Measurements from ENCODE around the gene NRXN3. TPM values are rescaled to one million over a fixed set of nuclear protein-coding genes. Genes with fewer than 3 reads are reported as not detected.

Gene NRXN3
- total and polyA plus RNA-seq, 2 donors (not counting 1 experiment from before 2014, with no cell fraction given), result not detected

DNA sequence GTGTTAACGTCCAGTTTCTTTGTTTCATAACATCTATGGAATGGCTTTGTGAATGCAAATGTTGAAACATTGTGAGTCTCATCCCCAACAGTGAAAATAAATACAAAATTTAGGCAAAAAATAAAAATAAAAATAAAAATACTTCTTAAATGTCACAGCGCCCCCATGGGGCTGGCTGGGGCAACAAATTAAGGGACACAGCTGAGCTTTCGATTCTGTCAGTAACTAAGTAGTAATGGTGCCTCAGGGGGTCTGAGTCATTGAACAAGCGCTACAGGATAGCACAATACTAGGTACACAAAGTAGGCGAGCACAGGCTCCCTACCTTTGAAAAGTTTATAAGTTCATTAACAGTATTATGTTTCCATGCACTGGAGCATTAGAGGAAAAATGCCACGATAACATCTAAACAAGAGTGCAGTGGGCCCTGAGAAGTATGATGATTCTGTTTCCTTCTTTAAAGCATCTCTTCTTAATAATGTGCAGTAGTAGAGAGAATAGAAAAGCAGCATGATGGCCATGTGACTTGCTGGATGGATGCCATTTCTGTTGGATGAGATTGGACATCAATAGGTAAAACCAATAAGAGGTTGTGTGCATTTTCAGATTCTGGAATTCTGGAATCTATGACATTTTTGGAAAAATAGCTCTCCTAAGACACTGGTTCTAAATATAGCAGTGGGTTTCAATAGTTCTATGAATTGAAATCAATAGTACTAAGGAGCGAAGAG, 1374.0 kb downstream of the NRXN3 start:
- H3K27me3 ChIP-seq (replicated peaks in 1 of 4; ENCODE audit: control extremely low read depth in 1 of 4, control insufficient read depth in 3 of 4, insufficient read depth in 4 of 4, low read length in 3 of 4), result no peaks in the 10 kb centered on the region
- Mint-ChIP-seq H3K4me1 (no peaks in the 10 kb centered on the region), H3K9me3 (ENCODE audit: insufficient read depth) (peaks cover 6% of the 10 kb centered on the region), H3K27me3 (no peaks in the 10 kb centered on the region), H3K4me3 (no peak overlapping the region), H3K27ac (no peak overlapping the region)
- ATAC-seq (ENCODE audit: low read depth), result no peak
- no peak overlapping the region for H3K4me3 ChIP-seq (ENCODE audit: control extremely low read depth in 1 of 5, extremely low read depth in 1 of 5, insufficient read depth in 1 of 5, low read depth in 2 of 5, low read length in 4 of 5)
- CTCF ChIA-PET, result no interaction called here
- TF ChIP-seq, protein P1, sequence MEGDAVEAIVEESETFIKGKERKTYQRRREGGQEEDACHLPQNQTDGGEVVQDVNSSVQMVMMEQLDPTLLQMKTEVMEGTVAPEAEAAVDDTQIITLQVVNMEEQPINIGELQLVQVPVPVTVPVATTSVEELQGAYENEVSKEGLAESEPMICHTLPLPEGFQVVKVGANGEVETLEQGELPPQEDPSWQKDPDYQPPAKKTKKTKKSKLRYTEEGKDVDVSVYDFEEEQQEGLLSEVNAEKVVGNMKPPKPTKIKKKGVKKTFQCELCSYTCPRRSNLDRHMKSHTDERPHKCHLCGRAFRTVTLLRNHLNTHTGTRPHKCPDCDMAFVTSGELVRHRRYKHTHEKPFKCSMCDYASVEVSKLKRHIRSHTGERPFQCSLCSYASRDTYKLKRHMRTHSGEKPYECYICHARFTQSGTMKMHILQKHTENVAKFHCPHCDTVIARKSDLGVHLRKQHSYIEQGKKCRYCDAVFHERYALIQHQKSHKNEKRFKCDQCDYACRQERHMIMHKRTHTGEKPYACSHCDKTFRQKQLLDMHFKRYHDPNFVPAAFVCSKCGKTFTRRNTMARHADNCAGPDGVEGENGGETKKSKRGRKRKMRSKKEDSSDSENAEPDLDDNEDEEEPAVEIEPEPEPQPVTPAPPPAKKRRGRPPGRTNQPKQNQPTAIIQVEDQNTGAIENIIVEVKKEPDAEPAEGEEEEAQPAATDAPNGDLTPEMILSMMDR (IDR thresholded peaks at IDR 0.05), result no peak
- intact Hi-C loops (cut with micrococcal nuclease), result no loop called here
- no peak for DNase-seq
- peaks cover 0 to 5% (median 0%) of the 10 kb centered on the region in 3 donors for H3K9me3 ChIP-seq (ENCODE audit: control extremely low read depth in 1 of 3, control insufficient read depth in 2 of 3, insufficient read depth in 1 of 3, low read length in 2 of 3)
- no peaks in the 10 kb centered on the region for H4K20me1 ChIP-seq (ENCODE audit: control insufficient read depth, insufficient read depth, low read length, poor library complexity, severe bottlenecking)
- H2AFZ ChIP-seq (ENCODE audit: insufficient read depth, low read depth, low read length, poor library complexity, severe bottlenecking), result no peak overlapping the region
- no peak overlapping the region for H3K4me2 ChIP-seq (replicated peaks; ENCODE audit: low read depth, low read length, poor library complexity, severe bottlenecking)
- H3K36me3 ChIP-seq (replicated peaks in 1 of 2; ENCODE audit: control extremely low read depth in 1 of 2, control insufficient read depth in 1 of 2, extremely low read depth in 1 of 2, insufficient read depth in 2 of 2, low read length in 1 of 2), result no peaks in the 10 kb centered on the region
- H3K79me2 ChIP-seq (ENCODE audit: control insufficient read depth, insufficient read depth, low read length), result no peaks in the 10 kb centered on the region
- no peak overlapping the region for H3K9ac ChIP-seq (ENCODE audit: low read length)
- WGBS (ENCODE audit: insufficient coverage), result 69% methylated on average over 2 of the region's 7 CpGs
- no peak overlapping the region for H3K27ac ChIP-seq (ENCODE audit: low read length in 2 of 2)
- H3K4me1 ChIP-seq (ENCODE audit: control insufficient read depth in 2 of 2, insufficient read depth in 2 of 2, low read length in 2 of 2), result no peaks in the 10 kb centered on the region
- POLR2A ChIA-PET, result no interaction called here

DNA sequence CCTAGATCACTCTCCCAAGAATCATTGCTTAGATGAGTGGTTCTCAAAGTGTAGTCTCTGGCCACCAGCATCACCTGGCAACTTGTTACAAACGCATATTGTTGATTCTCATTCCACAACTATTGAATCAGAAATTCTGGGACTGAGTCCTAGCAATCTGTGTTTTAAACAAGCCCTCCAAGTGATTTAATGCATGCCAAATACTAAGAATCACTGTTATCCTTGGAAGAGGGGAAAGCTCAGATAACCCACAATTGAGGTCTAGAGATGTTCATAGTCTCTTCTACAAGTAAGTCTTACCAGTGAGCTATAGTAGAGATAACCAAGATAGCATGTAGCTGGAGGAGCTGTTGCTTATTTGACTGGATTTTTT, 1374.5 kb downstream of the NRXN3 start:
- intact Hi-C loops (cut with micrococcal nuclease), result no loop called here
- CTCF ChIA-PET, result no interaction called here

More for the DNA sequence above, 1374.5 kb downstream of the NRXN3 start:
- TF ChIP-seq, protein P1 (IDR thresholded peaks at IDR 0.05), result no peak
- TF ChIP-seq EZH2 (IDR thresholded peaks at IDR 0.05; ENCODE audit: borderline replicate concordance, insufficient read depth, low read depth, low read length, poor library complexity, severe bottlenecking), result no peak
- H3K27me3 Mint-ChIP-seq, result no peaks in the 10 kb centered on the region
- Histone ChIP-seq H3K9me3 (ENCODE audit: control extremely low read depth in 1 of 3, control insufficient read depth in 2 of 3, insufficient read depth in 1 of 3, low read length in 2 of 3) (peaks cover 0 to 5% (median 0%) of the 10 kb centered on the region in 3 donors), H3K4me1 (ENCODE audit: control insufficient read depth in 2 of 2, insufficient read depth in 2 of 2, low read length in 2 of 2) (no peaks in the 10 kb centered on the region), H3K27ac (ENCODE audit: low read length in 2 of 2) (no peak overlapping the region), H2AFZ (ENCODE audit: insufficient read depth, low read depth, low read length, poor library complexity, severe bottlenecking) (no peak overlapping the region), H3K79me2 (ENCODE audit: control insufficient read depth, insufficient read depth, low read length) (no peaks in the 10 kb centered on the region), H4K20me1 (ENCODE audit: control insufficient read depth, insufficient read depth, low read length, poor library complexity, severe bottlenecking) (no peaks in the 10 kb centered on the region), H3K9ac (ENCODE audit: low read length) (no peak overlapping the region), H3K4me2 (replicated peaks; ENCODE audit: low read depth, low read length, poor library complexity, severe bottlenecking) (no peak overlapping the region), H3K27me3 (replicated peaks in 1 of 4; ENCODE audit: control extremely low read depth in 1 of 4, control insufficient read depth in 3 of 4, insufficient read depth in 4 of 4, low read length in 3 of 4) (no peaks in the 10 kb centered on the region), H3K36me3 (replicated peaks in 1 of 2; ENCODE audit: control extremely low read depth in 1 of 2, control insufficient read depth in 1 of 2, extremely low read depth in 1 of 2, insufficient read depth in 2 of 2, low read length in 1 of 2) (no peaks in the 10 kb centered on the region), H3K4me3 (ENCODE audit: control extremely low read depth in 1 of 5, extremely low read depth in 1 of 5, insufficient read depth in 1 of 5, low read depth in 2 of 5, low read length in 4 of 5) (no peak overlapping the region)
- ATAC-seq (ENCODE audit: low read depth) (no peak), DNase-seq (no peak)
- H3K9me3 Mint-ChIP-seq (ENCODE audit: insufficient read depth), result peaks cover 6% of the 10 kb centered on the region
- WGBS (ENCODE audit: insufficient coverage), result no CpG with 5 or more reads among the region's 1 CpG
- POLR2A ChIA-PET, result no interaction called here
- no peaks in the 10 kb centered on the region for H3K4me1 Mint-ChIP-seq
- H3K27ac Mint-ChIP-seq, result no peak overlapping the region
- no peak overlapping the region for H3K4me3 Mint-ChIP-seq
